MG63 (cell line): ENCODE data around the gene SIRT6. TPM values are rescaled to one million over a fixed set of nuclear protein-coding genes. Genes with fewer than 3 reads are reported as not detected.
"Not testable (repeated sequence)": the region's sequence is repeated elsewhere in the genome, so short reads cannot be mapped to it uniquely, and the experiment has no call there.

ENCODE experiments used
- DNase-seq: peaks from one replicate; pipeline ENCODE4 v3.0.0-alpha.2; 2020
- H3K27me3 ChIP-seq: fragments of 250-450 bp; sonication (Bioruptor Pico); 2 replicates; pipeline ENCODE4 v1.5.1; 2020; ENCODE audit warnings: mild to moderate bottlenecking, moderate library complexity
- H3K36me3 ChIP-seq: fragments of 250-450 bp; sonication (Bioruptor Pico); 2 replicates; pipeline ENCODE4 v1.5.1; 2020; ENCODE audit warnings: mild to moderate bottlenecking, moderate library complexity
- H3K4me3 ChIP-seq: fragments of 250-450 bp; sonication (Bioruptor Pico); 2 replicates; pipeline ENCODE4 v1.5.1; 2020; ENCODE audit warnings: mild to moderate bottlenecking, moderate library complexity
- H3K9me3 ChIP-seq: fragments of 250-450 bp; sonication (Bioruptor Pico); 2 replicates; pipeline ENCODE4 v1.5.1; 2020; ENCODE audit warnings: mild to moderate bottlenecking, moderate library complexity
- total RNA-seq: library from RNA; depleted of rRNA; stranded (reverse); fragments of >200 nt; shearing (Covaris generic); gene quantifications from 2 replicates; pipeline ENCODE4 v1.2.3, GENCODE V29; 2014; ENCODE audit warnings: low replicate concordance

SIRT6 gene
- total RNA-seq, 1 experiment from 2014 or later: 7.7 TPM

GRCh38 chr19:4161415-4162077 lies 20.8 kb downstream of the SIRT6 start:
- Histone ChIP-seq H3K4me3 (no peak overlapping the region), H3K9me3 (no peaks in the 10 kb centered on the region), H3K36me3 (no peaks in the 10 kb centered on the region), H3K27me3 (peaks cover 3% of the 10 kb centered on the region; the same call in 1 of the 2 replicates)
- no peak for DNase-seq

GRCh38 chr19:4157971-4158370 lies 24.4 kb downstream of the SIRT6 start:
- H3K36me3 ChIP-seq, H3K4me3 ChIP-seq, DNase-seq, H3K27me3 ChIP-seq, H3K9me3 ChIP-seq: not testable (repeated sequence)

GRCh38 chr19:4157164-4157563 lies 25.2 kb downstream of the SIRT6 start:
- Histone ChIP-seq H3K9me3 (no peaks in the 10 kb centered on the region), H3K27me3 (0 out of 2 replicates have a peak, but pooled peaks cover 5% of the 10 kb centered on the region), H3K4me3 (no peak overlapping the region), H3K36me3 (no peaks in the 10 kb centered on the region)
- no peak for DNase-seq

GRCh38 chr19:4154571-4155312 lies 27.6 kb downstream of the SIRT6 start:
- Histone ChIP-seq H3K4me3 (no peak overlapping the region), H3K36me3 (no peaks in the 10 kb centered on the region), H3K9me3 (no peaks in the 10 kb centered on the region), H3K27me3 (0 out of 2 replicates have a peak, but pooled peaks cover 5% of the 10 kb centered on the region)
- DNase-seq: no peak

GRCh38 chr19:4152241-4152998 lies 29.9 kb downstream of the SIRT6 start:
- no peaks in the 10 kb centered on the region for H3K9me3 ChIP-seq
- H3K27me3 ChIP-seq: 0 out of 2 replicates have a peak, but pooled peaks cover 5% of the 10 kb centered on the region
- H3K36me3 ChIP-seq: no peaks in the 10 kb centered on the region
- no peak for DNase-seq
- no peak overlapping the region for H3K4me3 ChIP-seq

GRCh38 chr19:4151623-4152022 lies 30.7 kb downstream of the SIRT6 start:
- H3K4me3 ChIP-seq: no peak overlapping the region
- no peak for DNase-seq

GRCh38 chr19:4149518-4150288 lies 32.7 kb downstream of the SIRT6 start:
- Histone ChIP-seq H3K27me3 (0 out of 2 replicates have a peak, but pooled peaks cover 1% of the 10 kb centered on the region), H3K4me3 (no peak overlapping the region), H3K9me3 (no peaks in the 10 kb centered on the region), H3K36me3 (no peaks in the 10 kb centered on the region)
- DNase-seq: no peak

More at GRCh38 chr19:4151623-4152022, 30.7 kb downstream of the SIRT6 start:
- Histone ChIP-seq H3K36me3 (no peaks in the 10 kb centered on the region), H3K27me3 (0 out of 2 replicates have a peak, but pooled peaks cover 5% of the 10 kb centered on the region), H3K9me3 (no peaks in the 10 kb centered on the region)

GRCh38 chr19:4144666-4145249 lies 37.6 kb downstream of the SIRT6 start:
- Histone ChIP-seq H3K27me3 (no peaks in the 10 kb centered on the region), H3K4me3 (no peak overlapping the region), H3K9me3 (no peaks in the 10 kb centered on the region), H3K36me3 (no peaks in the 10 kb centered on the region)
- peak; percentile 27 for DNase-seq

GRCh38 chr19:4142916-4143315 lies 39.4 kb downstream of the SIRT6 start:
- not testable (repeated sequence) for H3K4me3 ChIP-seq, H3K9me3 ChIP-seq, H3K36me3 ChIP-seq, DNase-seq, H3K27me3 ChIP-seq

- Histone ChIP-seq H3K4me3 (no peak overlapping the region), H3K36me3 (no peaks in the 10 kb centered on the region), H3K27me3 (no peaks in the 10 kb centered on the region), H3K9me3 (no peaks in the 10 kb centered on the region)
- DNase-seq: peak; percentile 26
Observed at GRCh38 chr19:4140237-4140711, 42.1 kb downstream of the SIRT6 start.

GRCh38 chr19:4139614-4140236 lies 42.6 kb downstream of the SIRT6 start:
- peak; percentile 57 for DNase-seq
- no peaks in the 10 kb centered on the region for H3K27me3 ChIP-seq

GRCh38 chr19:4138445-4138844 lies 43.9 kb downstream of the SIRT6 start:
- no peak overlapping the region for H3K4me3 ChIP-seq
- no peak for DNase-seq
- H3K27me3 ChIP-seq: no peaks in the 10 kb centered on the region
- no peaks in the 10 kb centered on the region for H3K9me3 ChIP-seq
- H3K36me3 ChIP-seq: no peaks in the 10 kb centered on the region

More at GRCh38 chr19:4139614-4140236, 42.6 kb downstream of the SIRT6 start:
- H3K36me3 ChIP-seq: no peaks in the 10 kb centered on the region
- no peaks in the 10 kb centered on the region for H3K9me3 ChIP-seq
- no peak overlapping the region for H3K4me3 ChIP-seq

GRCh38 chr19:4136680-4137088 lies 45.7 kb downstream of the SIRT6 start:
- Histone ChIP-seq H3K9me3 (no peaks in the 10 kb centered on the region), H3K27me3 (no peaks in the 10 kb centered on the region), H3K36me3 (no peaks in the 10 kb centered on the region), H3K4me3 (no peak overlapping the region)
- DNase-seq: no peak

GRCh38 chr19:4135386-4135785 lies 47.0 kb downstream of the SIRT6 start:
- not testable (repeated sequence) for H3K36me3 ChIP-seq, DNase-seq, H3K27me3 ChIP-seq, H3K9me3 ChIP-seq, H3K4me3 ChIP-seq

- Histone ChIP-seq H3K36me3 (no peaks in the 10 kb centered on the region), H3K27me3 (no peaks in the 10 kb centered on the region), H3K9me3 (no peaks in the 10 kb centered on the region), H3K4me3 (no peak overlapping the region)
- DNase-seq: peak; percentile 26
Observed at GRCh38 chr19:4134351-4134750, 48.0 kb downstream of the SIRT6 start.
